Transverse colon (tissue), 4 donors: ENCODE results near the gene RBPJ.

Experiments
- POLR2AphosphoS5 ChIP-seq, 3 donors: sonication (generic); formaldehyde crosslinking; IDR thresholded peaks; one replicate each; pipeline ENCODE4 v1.6.1; 2016; ENCODE audit warnings: antibody characterized with exemption in 3 of 3
- TF ChIP-seq, protein P1 (sequence below), 5 experiments: fragments of 200-600 bp in 3 of 5; fragments of 450-650 bp in 2 of 5; sonication (generic) in 3 of 5; IDR thresholded peaks; 1 replicate in 2 of 5; 2 replicates in 3 of 5; pipeline ENCODE4 v1.5.1; 2016 to 2017; ENCODE audit warnings: antibody characterized with exemption in 5 of 5, inconsistent platforms in 3 of 5, mild to moderate bottlenecking in 2 of 5, moderate library complexity in 1 of 5

DNA sequence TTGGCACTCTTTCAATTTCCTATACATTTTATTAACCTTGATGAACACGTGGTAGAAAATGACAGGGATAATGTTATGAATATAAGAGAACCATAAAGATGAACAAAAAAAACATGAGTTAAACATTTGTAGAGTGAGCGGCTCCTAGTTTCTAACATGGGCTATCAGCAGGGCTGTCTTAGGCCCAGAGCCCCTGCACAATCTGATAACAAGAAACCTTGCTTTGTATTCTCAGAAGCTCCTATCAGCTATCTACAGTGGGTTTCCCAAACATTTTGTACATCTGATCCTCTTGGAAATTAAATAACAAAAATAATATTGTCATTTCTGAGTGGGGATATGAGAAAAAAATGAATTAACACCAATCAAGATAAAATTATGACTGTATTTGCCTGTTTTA is 10.6 kb upstream of the RBPJ start:
- TF ChIP-seq, protein P1, sequence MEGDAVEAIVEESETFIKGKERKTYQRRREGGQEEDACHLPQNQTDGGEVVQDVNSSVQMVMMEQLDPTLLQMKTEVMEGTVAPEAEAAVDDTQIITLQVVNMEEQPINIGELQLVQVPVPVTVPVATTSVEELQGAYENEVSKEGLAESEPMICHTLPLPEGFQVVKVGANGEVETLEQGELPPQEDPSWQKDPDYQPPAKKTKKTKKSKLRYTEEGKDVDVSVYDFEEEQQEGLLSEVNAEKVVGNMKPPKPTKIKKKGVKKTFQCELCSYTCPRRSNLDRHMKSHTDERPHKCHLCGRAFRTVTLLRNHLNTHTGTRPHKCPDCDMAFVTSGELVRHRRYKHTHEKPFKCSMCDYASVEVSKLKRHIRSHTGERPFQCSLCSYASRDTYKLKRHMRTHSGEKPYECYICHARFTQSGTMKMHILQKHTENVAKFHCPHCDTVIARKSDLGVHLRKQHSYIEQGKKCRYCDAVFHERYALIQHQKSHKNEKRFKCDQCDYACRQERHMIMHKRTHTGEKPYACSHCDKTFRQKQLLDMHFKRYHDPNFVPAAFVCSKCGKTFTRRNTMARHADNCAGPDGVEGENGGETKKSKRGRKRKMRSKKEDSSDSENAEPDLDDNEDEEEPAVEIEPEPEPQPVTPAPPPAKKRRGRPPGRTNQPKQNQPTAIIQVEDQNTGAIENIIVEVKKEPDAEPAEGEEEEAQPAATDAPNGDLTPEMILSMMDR (IDR thresholded peaks at IDR 0.05): no peak
- no peak for TF ChIP-seq POLR2AphosphoS5 (IDR thresholded peaks at IDR 0.05)
